HG03139 (cell line): ENCODE data around the gene NRTN.

Experiments
- ATAC-seq: cut with Tn5 transposase; IDR thresholded peaks from one replicate; pipeline ENCODE4 v1.9.1; 2021; ENCODE audit not compliant: unreplicated experiment

Gene NRTN

DNA sequence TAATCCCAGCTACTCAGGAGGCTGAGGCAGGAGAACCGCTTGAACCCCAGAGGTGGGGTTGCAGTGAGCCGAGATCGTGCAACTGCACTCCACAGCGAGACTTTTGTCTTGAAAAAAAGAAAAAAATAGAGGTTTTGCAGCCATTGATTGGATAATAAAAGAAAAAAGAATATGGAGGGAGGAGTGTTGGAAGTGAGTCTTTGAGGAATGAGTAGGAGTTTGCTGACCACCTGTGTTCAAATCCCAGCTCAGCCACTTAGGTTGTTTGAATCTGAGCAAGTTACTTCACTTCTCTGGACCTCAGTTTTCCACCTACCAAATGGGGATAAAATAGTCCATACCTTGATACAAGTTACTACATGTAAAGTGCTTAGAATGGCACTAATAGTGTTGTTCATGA is 6.2 kb downstream of the NRTN start:
- no peak for ATAC-seq

- no peak for ATAC-seq
Observed at GRCh38 chr19:5814123-5814851, 9.4 kb downstream of the NRTN start.

DNA sequence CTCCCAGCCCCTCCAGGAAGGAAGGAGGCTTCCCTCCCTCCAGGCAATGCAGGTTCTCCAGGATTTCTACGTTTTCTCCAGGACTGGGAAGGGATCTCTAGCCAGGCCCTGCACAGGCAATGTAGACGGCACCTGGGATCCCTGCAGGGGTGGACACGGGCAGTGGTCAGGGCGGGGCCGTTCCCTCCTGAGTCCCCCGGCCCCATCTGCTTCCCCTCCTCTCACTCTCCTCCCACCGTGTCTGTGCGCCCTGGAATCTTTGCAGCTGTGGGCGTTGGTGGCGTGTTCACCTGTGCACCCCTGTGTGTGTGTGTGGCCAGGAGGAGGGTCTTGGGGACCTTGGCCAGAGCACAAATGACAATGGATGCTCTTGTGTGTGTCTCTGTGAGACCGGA is 10.0 kb downstream of the NRTN start:
- ATAC-seq, result no peak

DNA sequence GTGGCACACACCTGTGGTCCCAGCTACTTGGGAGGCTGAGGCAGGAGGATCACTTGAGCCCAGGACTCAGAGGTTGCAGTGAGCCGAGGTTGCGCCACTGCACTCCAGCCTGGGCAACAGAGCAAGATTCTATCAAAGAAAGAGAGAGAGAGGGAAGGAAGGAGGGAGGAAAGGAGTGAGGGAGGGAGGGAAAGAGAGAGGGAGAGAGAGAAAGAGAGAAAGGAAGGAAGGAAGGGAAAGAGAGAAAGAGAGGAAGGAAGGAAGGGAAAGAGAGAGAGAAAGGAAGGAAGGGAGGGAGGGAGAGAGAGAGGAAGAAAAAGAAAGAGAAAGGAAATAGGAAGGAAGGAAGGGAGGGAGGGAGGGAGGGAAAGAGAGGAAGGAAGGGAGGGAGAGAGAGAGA is 12.4 kb downstream of the NRTN start:
- no peak for ATAC-seq

- ATAC-seq, result no peak
Observed at GRCh38 chr19:5818594-5818993, 13.7 kb downstream of the NRTN start.

DNA sequence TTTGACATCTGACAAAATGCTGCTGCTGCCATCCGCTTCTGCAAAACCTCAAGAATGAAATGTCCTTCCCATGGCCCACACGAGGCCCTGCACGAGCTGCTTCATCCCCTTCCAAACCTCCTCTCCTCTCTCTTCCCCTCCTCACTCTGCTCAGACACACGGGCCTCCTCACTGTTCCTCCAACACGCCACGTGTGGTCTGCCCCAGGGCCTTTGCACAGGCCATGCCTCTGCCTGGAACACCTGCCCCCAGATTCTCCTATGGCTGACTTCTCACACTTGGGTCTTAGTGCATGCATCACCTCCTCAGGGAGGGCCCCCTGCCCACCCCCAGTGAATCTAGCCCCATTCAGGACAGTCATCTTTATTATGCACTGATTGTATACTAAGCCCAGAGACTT is 15.9 kb downstream of the NRTN start:
- ATAC-seq, result no peak

- ATAC-seq, result no peak
Observed at GRCh38 chr19:5821521-5822180, 16.8 kb downstream of the NRTN start.

DNA sequence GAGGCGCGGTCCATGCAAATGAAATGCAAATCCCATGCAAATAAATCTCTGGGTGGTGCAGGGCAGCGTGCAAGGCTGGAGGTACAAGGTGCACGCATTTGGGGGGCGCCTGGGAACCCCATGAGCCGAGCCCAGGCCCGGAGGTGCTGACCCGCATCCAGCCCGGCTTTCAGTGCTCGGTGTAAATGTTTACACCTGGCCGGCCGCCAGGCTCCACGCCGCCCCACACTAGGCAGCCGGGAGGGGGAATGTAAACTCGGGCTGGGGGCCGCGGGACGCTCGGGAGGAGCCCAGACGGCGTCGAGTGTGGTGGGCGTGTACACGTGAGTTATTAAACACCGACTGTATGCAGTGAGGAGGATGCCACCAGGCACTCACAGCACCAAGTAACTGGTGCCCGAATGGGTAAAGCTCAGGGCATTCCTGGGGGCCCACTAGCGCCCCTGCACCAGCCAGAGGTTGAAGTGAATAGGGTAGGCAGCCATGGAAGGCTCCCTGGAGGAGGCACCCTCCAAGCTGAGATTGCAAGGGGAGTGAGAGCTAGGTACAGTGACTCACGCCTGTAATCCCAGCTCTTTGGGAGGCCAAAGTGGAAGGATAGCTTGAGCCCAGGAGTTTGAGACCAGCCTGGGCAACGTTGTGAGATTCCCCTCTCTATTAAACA is 17.4 kb downstream of the NRTN start:
- ATAC-seq, result no peak

DNA sequence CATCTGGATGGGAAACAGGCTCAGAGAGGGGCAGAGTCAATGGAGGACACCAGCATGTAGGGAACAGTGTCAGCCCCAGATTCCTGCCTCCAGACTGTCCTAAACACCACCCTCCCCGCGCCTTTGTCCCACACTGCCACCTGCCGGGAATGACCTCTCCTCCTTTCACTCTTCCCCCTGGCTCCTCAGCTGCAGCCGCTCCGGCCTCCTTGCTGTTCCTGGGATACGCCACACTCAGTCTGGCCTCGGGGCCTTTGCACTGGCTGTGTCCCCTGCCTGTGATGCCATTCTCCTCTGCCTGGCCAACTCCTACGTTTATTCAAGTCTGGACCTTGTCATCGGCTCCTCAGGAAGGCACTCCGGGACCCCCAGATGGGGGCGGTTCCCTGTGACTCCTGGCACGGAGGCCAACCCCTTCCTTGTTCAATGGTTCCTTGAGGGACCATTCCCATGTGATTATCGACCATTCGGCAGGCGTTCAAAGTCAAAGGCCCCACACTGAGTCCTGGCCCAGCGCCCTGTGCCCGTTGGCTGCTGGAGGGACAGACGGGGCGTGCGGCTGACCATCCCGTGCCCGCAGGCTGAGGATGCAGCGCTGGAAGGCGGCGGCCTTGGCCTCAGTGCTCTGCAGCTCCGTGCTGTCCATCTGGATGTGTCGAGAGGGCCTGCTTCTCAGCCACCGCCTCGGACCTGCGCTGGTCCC is 18.9 kb downstream of the NRTN start:
- no peak for ATAC-seq

- ATAC-seq, result no peak
Observed at GRCh38 chr19:5824751-5825150, 19.9 kb downstream of the NRTN start.

- no peak for ATAC-seq
Observed at GRCh38 chr19:5825178-5825577, 20.3 kb downstream of the NRTN start.

GRCh38 chr19:5826531-5827341 is 21.9 kb downstream of the NRTN start:
- ATAC-seq, result no peak

- ATAC-seq, result no peak
Observed at GRCh38 chr19:5827342-5827890, 22.5 kb downstream of the NRTN start.

GRCh38 chr19:5827891-5828660 is 23.2 kb downstream of the NRTN start:
- peak; percentile 65 for ATAC-seq

DNA sequence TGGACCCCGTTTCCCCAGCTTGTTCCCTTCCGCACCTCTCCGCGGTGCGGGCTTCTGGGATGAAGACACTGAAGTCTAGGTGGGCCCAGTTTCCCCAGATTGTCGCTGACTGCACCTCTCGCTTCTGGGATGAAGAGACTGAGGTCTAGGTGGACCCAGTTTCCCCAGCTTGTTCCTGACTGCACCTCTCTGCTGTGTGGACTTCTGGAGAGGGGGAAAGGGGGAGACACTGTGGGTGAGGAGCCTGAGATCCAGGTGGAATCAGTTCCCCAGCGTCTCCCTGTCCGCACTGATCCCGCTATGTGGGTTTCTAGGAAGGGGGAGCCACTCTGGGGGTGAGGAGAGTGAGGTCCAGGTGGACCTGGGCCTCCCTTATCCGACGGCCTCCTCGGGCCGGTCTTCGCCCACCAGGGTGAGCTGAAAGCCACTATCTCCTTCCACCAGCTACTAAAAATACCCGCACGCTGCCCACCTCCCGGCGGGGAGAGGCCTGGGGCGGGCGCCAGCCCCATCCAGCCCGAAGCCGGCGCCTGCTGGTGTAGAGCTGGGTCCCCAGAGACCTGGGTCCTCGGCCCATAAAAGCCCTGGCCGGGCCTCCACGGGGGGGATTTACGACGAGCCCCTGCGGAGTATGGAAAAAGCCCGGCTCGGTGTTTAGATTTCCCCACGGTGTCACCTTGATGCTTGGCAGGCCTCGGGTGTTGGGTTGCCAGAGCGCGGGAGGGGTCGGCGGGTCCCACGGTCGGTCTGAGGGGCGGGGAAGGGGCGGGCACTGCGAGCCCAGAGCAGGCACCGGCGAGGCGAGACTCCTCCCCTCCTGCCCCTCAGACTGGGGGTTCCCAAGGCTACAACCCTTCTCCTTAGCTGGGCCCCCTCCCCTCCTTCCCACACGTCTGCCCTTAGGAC is 24.0 kb downstream of the NRTN start:
- no peak for ATAC-seq

- no peak for ATAC-seq
Observed at GRCh38 chr19:5829567-5830310, 24.9 kb downstream of the NRTN start.

- ATAC-seq, result no peak
Observed at GRCh38 chr19:5831159-5831558, 26.3 kb downstream of the NRTN start.

DNA sequence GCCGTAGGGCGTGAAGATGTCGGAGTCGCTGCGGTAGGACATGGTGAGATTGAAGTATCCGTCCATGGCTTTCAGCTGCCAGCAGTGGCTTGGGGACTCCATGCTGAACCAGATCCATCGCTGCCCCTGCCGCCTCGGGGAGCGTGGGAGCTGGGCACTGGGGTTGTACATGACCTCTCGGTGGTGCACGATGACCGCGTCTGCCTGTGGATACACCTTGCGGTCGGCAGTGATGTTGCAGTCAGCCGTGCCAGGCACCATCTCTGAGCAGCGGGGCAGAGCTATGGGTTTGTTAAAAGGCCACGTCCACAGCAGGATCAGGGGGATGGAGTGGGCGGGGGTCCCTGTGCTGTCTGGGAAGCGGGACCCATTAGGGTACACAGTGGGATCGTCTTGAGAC is 27.2 kb downstream of the NRTN start:
- ATAC-seq, result no peak
